Subcutaneous abdominal adipose tissue (tissue), 5 donors: ENCODE measurements around the gene SLC11A1.

Experiments used
- H3K27ac ChIP-seq: one replicate; pipeline ENCODE4 v1.7.0; 2013; ENCODE audit warnings: low read depth, mild to moderate bottlenecking, inconsistent platforms, low read length, moderate library complexity
- H3K27me3 ChIP-seq, 5 donors: one replicate each; pipeline ENCODE4 v1.7.0; 2013; ENCODE audit warnings: low read length in 5 of 5, inconsistent platforms in 1 of 5; ENCODE audit not compliant: control insufficient read depth in 5 of 5, insufficient read depth in 4 of 5
- H3K36me3 ChIP-seq, 5 donors: one replicate each; pipeline ENCODE4 v1.7.0; 2013; ENCODE audit warnings: low read length in 5 of 5; ENCODE audit not compliant: control insufficient read depth in 5 of 5, insufficient read depth in 5 of 5
- H3K4me1 ChIP-seq, 5 donors: one replicate each; pipeline ENCODE4 v1.7.0; 2013; ENCODE audit warnings: low read length in 5 of 5, mild to moderate bottlenecking in 3 of 5, moderate library complexity in 1 of 5; ENCODE audit not compliant: control insufficient read depth in 5 of 5, insufficient read depth in 5 of 5
- H3K4me3 ChIP-seq, 5 donors: one replicate each; pipeline ENCODE4 v1.7.0; 2013; ENCODE audit warnings: low read length in 5 of 5, low read depth in 1 of 5
- H3K9ac ChIP-seq, 5 donors: one replicate each; pipeline ENCODE4 v1.7.0; 2013; ENCODE audit warnings: low read length in 5 of 5, mild to moderate bottlenecking in 4 of 5, moderate library complexity in 3 of 5
- H3K9me3 ChIP-seq, 5 donors: one replicate each; pipeline ENCODE4 v1.7.0; 2013; ENCODE audit warnings: low read length in 5 of 5; ENCODE audit not compliant: control insufficient read depth in 5 of 5
- donor health status: healthy.
- donor health status: healthy.
- donor health status: healthy.
- donor health status: healthy.
- donor health status: healthy.

SLC11A1 gene

GRCh38 chr2:218431878-218432277, 49.8 kb downstream of the SLC11A1 start:
- Histone ChIP-seq H3K36me3 (no peaks in the 10 kb centered on the region), H3K27me3 (peaks cover 0 to 4% (median 0%) of the 10 kb centered on the region in 5 donors)

GRCh38 chr2:218432676-218433365, 50.7 kb downstream of the SLC11A1 start:
- no peak overlapping the region for H3K9ac ChIP-seq
- no peaks in the 10 kb centered on the region for H3K4me1 ChIP-seq
- H3K4me3 ChIP-seq, result no peak overlapping the region
- H3K36me3 ChIP-seq, result no peaks in the 10 kb centered on the region
- no peak overlapping the region for H3K27ac ChIP-seq
- no peaks in the 10 kb centered on the region for H3K9me3 ChIP-seq
- H3K27me3 ChIP-seq, result peaks cover 0 to 4% (median 0%) of the 10 kb centered on the region in 5 donors

More at GRCh38 chr2:218431878-218432277, 49.8 kb downstream of the SLC11A1 start:
- Histone ChIP-seq H3K9me3 (no peaks in the 10 kb centered on the region), H3K4me3 (no peak overlapping the region), H3K4me1 (no peaks in the 10 kb centered on the region), H3K9ac (no peak overlapping the region), H3K27ac (no peak overlapping the region)

GRCh38 chr2:218434456-218434855, 52.4 kb downstream of the SLC11A1 start:
- no peaks in the 10 kb centered on the region for H3K36me3 ChIP-seq
- H3K4me3 ChIP-seq, result no peak overlapping the region
- H3K9me3 ChIP-seq, result no peaks in the 10 kb centered on the region

GRCh38 chr2:218435003-218435982, 53.2 kb downstream of the SLC11A1 start:
- no peak overlapping the region for H3K27ac ChIP-seq
- no peaks in the 10 kb centered on the region for H3K36me3 ChIP-seq
- no peaks in the 10 kb centered on the region for H3K27me3 ChIP-seq
- no peak overlapping the region for H3K9ac ChIP-seq
- peaks cover 0 to 4% (median 0%) of the 10 kb centered on the region in 5 donors for H3K4me1 ChIP-seq
- H3K4me3 ChIP-seq, result no peak overlapping the region
- no peaks in the 10 kb centered on the region for H3K9me3 ChIP-seq

More at GRCh38 chr2:218434456-218434855, 52.4 kb downstream of the SLC11A1 start:
- no peak overlapping the region for H3K9ac ChIP-seq
- H3K27me3 ChIP-seq, result peaks cover 0 to 4% (median 0%) of the 10 kb centered on the region in 5 donors
- H3K27ac ChIP-seq, result no peak overlapping the region
- H3K4me1 ChIP-seq, result peaks cover 0 to 4% (median 0%) of the 10 kb centered on the region in 5 donors

GRCh38 chr2:218436992-218437391, 54.9 kb downstream of the SLC11A1 start:
- Histone ChIP-seq H3K9ac (no peak overlapping the region), H3K9me3 (no peaks in the 10 kb centered on the region), H3K27ac (no peak overlapping the region), H3K4me3 (no peak overlapping the region), H3K4me1 (peaks cover 0 to 4% (median 0%) of the 10 kb centered on the region in 5 donors), H3K27me3 (no peaks in the 10 kb centered on the region), H3K36me3 (no peaks in the 10 kb centered on the region)

GRCh38 chr2:218437969-218438368, 55.9 kb downstream of the SLC11A1 start:
- no peaks in the 10 kb centered on the region for H3K27me3 ChIP-seq
- no peak overlapping the region for H3K27ac ChIP-seq
- H3K36me3 ChIP-seq, result no peaks in the 10 kb centered on the region

GRCh38 chr2:218438596-218438995, 56.5 kb downstream of the SLC11A1 start:
- H3K4me1 ChIP-seq, result peaks cover 0 to 4% (median 0%) of the 10 kb centered on the region in 5 donors
- no peaks in the 10 kb centered on the region for H3K36me3 ChIP-seq

More at GRCh38 chr2:218437969-218438368, 55.9 kb downstream of the SLC11A1 start:
- peaks cover 0 to 4% (median 0%) of the 10 kb centered on the region in 5 donors for H3K4me1 ChIP-seq
- H3K9ac ChIP-seq, result no peak overlapping the region
- no peaks in the 10 kb centered on the region for H3K9me3 ChIP-seq
- H3K4me3 ChIP-seq, result no peak overlapping the region

GRCh38 chr2:218444692-218445357, 62.8 kb downstream of the SLC11A1 start:
- Histone ChIP-seq H3K27me3 (no peaks in the 10 kb centered on the region), H3K4me1 (no peaks in the 10 kb centered on the region), H3K9me3 (no peaks in the 10 kb centered on the region), H3K4me3 (no peak overlapping the region), H3K27ac (no peak overlapping the region), H3K9ac (no peak overlapping the region), H3K36me3 (peaks cover 7 to 28% (median 15%) of the 10 kb centered on the region in 5 donors)

More at GRCh38 chr2:218438596-218438995, 56.5 kb downstream of the SLC11A1 start:
- Histone ChIP-seq H3K9me3 (no peaks in the 10 kb centered on the region), H3K27ac (no peak overlapping the region), H3K27me3 (no peaks in the 10 kb centered on the region), H3K4me3 (no peak overlapping the region), H3K9ac (peak overlapping the region in 1 of 5 donors; percentile 52)

GRCh38 chr2:218445602-218446001, 63.5 kb downstream of the SLC11A1 start:
- no peaks in the 10 kb centered on the region for H3K9me3 ChIP-seq
- no peaks in the 10 kb centered on the region for H3K27me3 ChIP-seq
- no peak overlapping the region for H3K9ac ChIP-seq
- H3K4me3 ChIP-seq, result no peak overlapping the region
- H3K27ac ChIP-seq, result no peak overlapping the region
- peaks cover 9 to 29% (median 15%) of the 10 kb centered on the region in 5 donors for H3K36me3 ChIP-seq
- H3K4me1 ChIP-seq, result no peaks in the 10 kb centered on the region
